GM10266 (cell line): ENCODE data around the gene ZNF433.

Experiments
- DNase-seq: peaks from one replicate; pipeline ENCODE4 v3.0.0; 2012; ENCODE audit errors: extremely low spot score
- TF ChIP-seq, protein P1 (sequence below): IDR thresholded peaks from 2 replicates; pipeline ENCODE4 v1.5.1; 2012; ENCODE audit warnings: mild to moderate bottlenecking, low read depth; ENCODE audit not compliant: control insufficient read depth, insufficient read depth; ENCODE audit errors: missing control alignments

ZNF433 gene

DNA sequence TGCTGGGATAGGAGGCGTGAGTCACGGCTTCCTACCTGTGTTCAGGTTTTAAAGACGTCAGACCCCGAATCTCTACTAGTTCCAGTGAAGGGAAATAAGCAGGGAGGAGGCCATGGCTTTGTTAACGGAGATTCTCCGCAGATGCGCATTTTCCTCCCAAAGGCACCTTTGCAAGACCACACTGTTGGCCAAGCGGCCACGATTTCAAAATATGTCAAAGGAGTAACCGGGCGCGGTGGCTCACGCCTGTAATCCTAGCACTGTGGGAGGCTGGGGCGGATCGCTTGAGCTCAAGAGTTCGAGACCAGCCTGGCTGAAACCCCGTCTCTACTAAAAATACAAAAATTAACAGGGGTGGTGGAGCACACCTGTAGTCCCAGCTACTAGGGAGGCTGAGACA lies 48.7 kb downstream of the ZNF433 start:
- DNase-seq, result no peak
- TF ChIP-seq, protein P1, sequence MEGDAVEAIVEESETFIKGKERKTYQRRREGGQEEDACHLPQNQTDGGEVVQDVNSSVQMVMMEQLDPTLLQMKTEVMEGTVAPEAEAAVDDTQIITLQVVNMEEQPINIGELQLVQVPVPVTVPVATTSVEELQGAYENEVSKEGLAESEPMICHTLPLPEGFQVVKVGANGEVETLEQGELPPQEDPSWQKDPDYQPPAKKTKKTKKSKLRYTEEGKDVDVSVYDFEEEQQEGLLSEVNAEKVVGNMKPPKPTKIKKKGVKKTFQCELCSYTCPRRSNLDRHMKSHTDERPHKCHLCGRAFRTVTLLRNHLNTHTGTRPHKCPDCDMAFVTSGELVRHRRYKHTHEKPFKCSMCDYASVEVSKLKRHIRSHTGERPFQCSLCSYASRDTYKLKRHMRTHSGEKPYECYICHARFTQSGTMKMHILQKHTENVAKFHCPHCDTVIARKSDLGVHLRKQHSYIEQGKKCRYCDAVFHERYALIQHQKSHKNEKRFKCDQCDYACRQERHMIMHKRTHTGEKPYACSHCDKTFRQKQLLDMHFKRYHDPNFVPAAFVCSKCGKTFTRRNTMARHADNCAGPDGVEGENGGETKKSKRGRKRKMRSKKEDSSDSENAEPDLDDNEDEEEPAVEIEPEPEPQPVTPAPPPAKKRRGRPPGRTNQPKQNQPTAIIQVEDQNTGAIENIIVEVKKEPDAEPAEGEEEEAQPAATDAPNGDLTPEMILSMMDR, result no peak

DNA sequence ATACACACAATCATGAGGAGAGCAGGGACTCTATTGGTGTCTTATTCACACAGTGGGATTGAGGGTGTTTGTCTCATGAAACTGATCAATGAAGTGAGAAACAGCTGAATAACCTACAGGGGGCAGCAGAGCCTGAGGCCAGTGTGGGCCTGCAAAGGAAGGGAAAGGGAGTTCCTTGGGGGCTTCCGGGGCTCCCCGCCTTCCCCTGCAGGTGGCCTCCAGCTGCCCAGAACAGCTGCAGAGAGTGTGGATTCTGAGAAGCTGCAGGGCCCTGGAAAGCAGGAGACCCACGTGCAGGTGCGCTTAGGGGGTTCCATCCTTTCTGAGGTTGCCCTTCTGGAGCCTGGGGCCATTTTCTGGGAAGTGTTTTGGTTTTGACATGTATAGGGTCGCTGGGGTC lies 50.5 kb downstream of the ZNF433 start:
- DNase-seq, result peak; percentile 24

DNA sequence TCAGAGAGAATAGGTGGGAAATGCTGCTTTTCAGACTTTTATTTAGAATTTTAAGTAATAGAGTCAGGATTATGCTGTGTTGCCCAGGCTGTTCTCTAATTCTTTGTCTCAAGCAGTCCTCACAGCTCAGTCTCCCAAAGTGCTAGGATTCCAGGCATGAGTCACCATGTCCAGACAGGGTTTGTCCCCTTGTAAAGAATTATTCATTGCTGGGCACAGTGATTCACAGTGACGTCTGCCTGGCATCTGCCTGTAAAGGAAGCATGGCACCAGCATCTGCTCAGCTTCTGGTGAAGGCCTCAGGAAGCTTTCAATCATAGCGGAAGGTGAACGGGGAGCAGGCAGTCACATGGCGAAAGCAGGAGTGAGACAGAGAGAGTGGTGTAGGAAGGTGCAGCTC lies 53.0 kb downstream of the ZNF433 start:
- DNase-seq, result no peak
- TF ChIP-seq, protein P1, result no peak

More for the DNA sequence above, 50.5 kb downstream of the ZNF433 start:
- TF ChIP-seq, protein P1, result peak; percentile 37

DNA sequence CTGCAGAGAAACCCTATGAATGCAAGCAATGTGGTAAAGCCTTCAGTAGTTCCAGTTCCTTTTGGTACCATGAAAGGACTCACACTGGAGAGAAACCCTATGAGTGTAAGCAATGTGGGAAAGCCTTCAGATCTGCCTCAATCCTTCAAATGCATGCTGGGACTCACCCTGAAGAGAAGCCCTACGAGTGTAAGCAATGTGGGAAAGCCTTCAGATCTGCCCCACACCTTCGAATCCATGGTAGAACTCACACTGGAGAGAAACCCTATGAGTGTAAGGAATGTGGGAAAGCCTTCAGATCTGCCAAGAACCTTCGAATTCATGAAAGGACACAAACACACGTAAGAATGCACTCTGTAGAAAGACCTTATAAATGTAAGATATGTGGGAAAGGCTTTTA lies 56.0 kb downstream of the ZNF433 start:
- DNase-seq, result no peak
- TF ChIP-seq, protein P1, result no peak

DNA sequence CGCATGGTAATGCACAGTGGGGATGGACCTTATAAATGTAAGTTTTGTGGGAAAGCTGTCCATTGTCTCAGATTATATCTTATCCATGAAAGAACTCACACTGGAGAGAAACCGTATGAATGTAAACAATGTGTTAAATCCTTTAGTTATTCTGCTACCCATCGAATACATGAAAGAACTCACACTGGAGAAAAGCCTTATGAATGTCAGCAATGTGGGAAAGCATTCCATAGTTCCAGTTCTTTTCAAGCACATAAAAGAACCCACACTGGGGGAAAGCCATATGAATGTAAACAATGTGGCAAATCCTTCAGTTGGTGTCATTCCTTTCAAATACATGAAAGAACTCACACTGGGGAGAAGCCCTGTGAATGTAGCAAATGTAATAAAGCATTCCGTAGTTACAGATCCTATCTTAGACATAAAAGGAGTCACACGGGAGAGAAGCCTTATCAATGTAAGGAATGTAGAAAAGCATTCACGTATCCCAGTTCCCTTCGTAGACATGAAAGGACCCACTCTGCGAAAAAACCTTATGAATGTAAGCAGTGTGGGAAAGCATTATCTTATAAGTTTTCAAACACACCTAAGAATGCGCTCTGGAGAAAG lies 56.9 kb downstream of the ZNF433 start:
- TF ChIP-seq, protein P1, result no peak
- no peak for DNase-seq

DNA sequence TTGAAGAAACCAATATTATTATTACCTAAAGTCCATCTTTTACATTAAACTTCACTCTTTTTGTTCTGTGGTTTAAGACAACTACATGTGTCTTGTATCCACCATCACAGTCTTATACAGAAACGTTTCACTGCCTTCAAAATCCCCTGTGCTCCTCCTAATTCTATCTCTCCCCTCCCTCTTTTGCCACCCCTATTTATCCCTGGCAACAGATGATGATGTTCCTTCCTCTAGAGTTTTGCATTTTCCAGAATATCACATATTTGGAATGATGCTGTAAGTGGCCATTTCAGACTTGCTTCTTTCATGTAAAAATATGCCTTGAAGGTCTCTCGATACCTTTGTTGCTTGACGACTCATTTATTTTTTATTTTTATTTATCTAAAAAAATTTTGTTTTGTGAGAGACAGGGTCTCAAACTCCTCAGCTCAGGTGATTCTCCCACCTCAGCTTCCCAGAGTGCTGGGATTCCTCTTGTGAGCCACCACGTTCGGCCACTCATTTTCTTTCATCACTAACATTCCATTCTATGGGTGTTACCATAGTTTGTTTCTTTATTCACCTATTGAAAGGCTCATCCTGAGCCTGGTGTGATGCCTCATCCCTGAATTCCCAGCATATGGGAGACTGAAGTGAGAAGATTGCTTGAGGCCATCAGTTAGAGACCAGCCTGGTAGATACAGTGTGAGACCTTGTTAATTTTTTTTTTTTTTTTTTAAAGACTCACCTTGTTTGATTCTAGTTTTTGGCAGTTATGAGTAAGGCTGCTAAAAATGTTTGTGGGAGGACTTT lies 62.3 kb downstream of the ZNF433 start:
- TF ChIP-seq, protein P1, result no peak
- DNase-seq, result no peak

DNA sequence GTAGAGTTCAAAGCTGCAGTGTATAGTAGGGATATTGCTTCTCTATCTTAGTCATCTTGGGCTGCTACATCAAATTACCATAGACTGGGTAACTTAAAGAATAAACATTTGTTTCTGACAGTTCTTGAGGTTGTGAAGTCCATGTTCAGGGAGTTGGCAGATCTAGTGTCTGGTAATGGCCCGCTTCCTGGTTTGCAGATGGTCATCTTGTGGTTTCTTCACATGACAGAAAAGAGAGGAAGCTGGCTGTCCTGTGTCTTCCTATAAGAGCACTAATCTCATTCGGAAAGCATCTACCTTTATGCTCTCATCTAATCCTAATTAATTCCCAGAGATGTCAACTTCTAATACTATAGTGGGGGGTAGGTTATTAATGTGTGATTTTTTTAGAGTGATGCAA lies 64.4 kb downstream of the ZNF433 start:
- no peak for DNase-seq
- TF ChIP-seq, protein P1, result no peak
